A673 (cell line): ENCODE results near the gene FOLR2. TPM values are rescaled to one million over a fixed set of nuclear protein-coding genes. Genes with fewer than 3 reads are reported as not detected.
"Not testable (repeated sequence)": the region's sequence is repeated elsewhere in the genome, so short reads cannot be mapped to it uniquely, and the experiment has no call there.

ENCODE experiments used
- BruUV-seq: library from RNA; stranded (reverse); fragments of 400-500 nt; replicated peaks from 2 replicates; lab custom pipeline; 2021; lab: Mats Ljungman, UMichigan
- CTCF ChIA-PET: fragments of 300-600 bp; sonication (Branson Sonifier 250); formaldehyde crosslinking; loops from one replicate; lab custom pipeline; 2022; ENCODE audit warnings: antibody characterized with exemption; lab: Charles Lee
- POLR2A ChIA-PET: fragments of 300-600 bp; sonication (Branson Sonifier 250); formaldehyde crosslinking; loops from one replicate; lab custom pipeline; 2022; ENCODE audit warnings: antibody characterized with exemption; ENCODE audit not compliant: low non-redundant PET; lab: Charles Lee
- DNase-seq: peaks from one replicate; pipeline ENCODE4 v3.0.0-alpha.2; 2015; ENCODE audit warnings: low spot score
- H3K27ac ChIP-seq: fragments of 200-600 bp; sonication (generic); 2 replicates; pipeline ENCODE4 v1.5.1; 2016; ENCODE audit warnings: mixed run types, low read depth, mild to moderate bottlenecking, mixed read lengths, antibody characterized with exemption, low read length; ENCODE audit not compliant: poor library complexity, severe bottlenecking
- H3K27me3 ChIP-seq: fragments of 200-600 bp; sonication (generic); replicated peaks from 2 replicates; pipeline ENCODE4 v1.6.1; 2017; ENCODE audit warnings: mixed run types, low read depth, mild to moderate bottlenecking, mixed read lengths, antibody characterized with exemption, low read length; ENCODE audit not compliant: insufficient read depth, poor library complexity
- H3K36me3 ChIP-seq: fragments of 200-600 bp; sonication (generic); 2 replicates; pipeline ENCODE4 v1.6.1; 2016; ENCODE audit warnings: mixed run types, mild to moderate bottlenecking, mixed read lengths, antibody characterized with exemption, low read length; ENCODE audit not compliant: insufficient read depth, poor library complexity, severe bottlenecking
- H3K4me1 ChIP-seq: fragments of 200-600 bp; sonication (generic); 2 replicates; pipeline ENCODE4 v1.6.1; 2017; ENCODE audit warnings: mixed run types, mild to moderate bottlenecking, mixed read lengths, antibody characterized with exemption, low read length; ENCODE audit not compliant: insufficient read depth, poor library complexity, severe bottlenecking
- H3K4me3 ChIP-seq: fragments of 200-600 bp; sonication (generic); 2 replicates; pipeline ENCODE4 v1.5.1; 2016; ENCODE audit warnings: low read depth, mixed run types, mild to moderate bottlenecking, mixed read lengths, low read length; ENCODE audit not compliant: poor library complexity, severe bottlenecking
- H3K9me3 ChIP-seq: fragments of 200-600 bp; sonication (generic); 2 replicates; pipeline ENCODE4 v1.6.1; 2016; ENCODE audit warnings: mixed run types, low read depth, mild to moderate bottlenecking, mixed read lengths, antibody characterized with exemption, low read length; ENCODE audit not compliant: poor library complexity, severe bottlenecking
- CTCF ChIP-seq: fragments of 300-800, 200-600 bp; sonication (generic); conservative IDR thresholded peaks from 2 replicates; pipeline ENCODE4 v1.5.1; 2017; ENCODE audit warnings: low read depth, mild to moderate bottlenecking, antibody characterized with exemption, low read length, moderate library complexity, mixed read lengths
- EZH2 ChIP-seq: fragments of 200-600 bp; sonication (generic); IDR thresholded peaks from 2 replicates; pipeline ENCODE4 v1.6.1; 2017; ENCODE audit warnings: borderline replicate concordance, low read depth, mild to moderate bottlenecking, mixed read lengths, antibody characterized with exemption, low read length; ENCODE audit not compliant: poor library complexity, severe bottlenecking
- intact Hi-C: fragments of 100-400 bp; cut with micrococcal nuclease; formaldehyde crosslinking; loops from one replicate; pipeline ENCODE4 v1.10.0; 2022; ENCODE audit not compliant: unreplicated experiment
- total RNA-seq: library from RNA; stranded (reverse); gene quantifications from 2 replicates; pipeline ENCODE4 v1.2.3, GENCODE V29; 2021

Gene FOLR2
- total RNA-seq, 1 experiment from 2014 or later, result not detected

GRCh38 chr11:72202571-72202970 lies 14.0 kb upstream of the FOLR2 start:
- DNase-seq, result no peak
- intact Hi-C loops, result no loop called here
- no peak overlapping the region for H3K27ac ChIP-seq
- H3K36me3 ChIP-seq, result no peaks in the 10 kb centered on the region
- TF ChIP-seq EZH2 (no peak), CTCF (no peak)
- POLR2A ChIA-PET, result no interaction called here
- no peaks in the 10 kb centered on the region for H3K9me3 ChIP-seq
- H3K27me3 ChIP-seq, result no peaks in the 10 kb centered on the region
- CTCF ChIA-PET, result no interaction called here
- no peaks in the 10 kb centered on the region for H3K4me1 ChIP-seq
- H3K4me3 ChIP-seq, result no peak overlapping the region
- BruUV-seq, result no TSS peak

- H3K36me3 ChIP-seq, result no peaks in the 10 kb centered on the region
- BruUV-seq, result no TSS peak
- H3K9me3 ChIP-seq, result no peaks in the 10 kb centered on the region
- POLR2A ChIA-PET, result no interaction called here
- DNase-seq, result no peak
- no peak overlapping the region for H3K27ac ChIP-seq
- no peaks in the 10 kb centered on the region for H3K4me1 ChIP-seq
- intact Hi-C loops, result no loop called here
- no peaks in the 10 kb centered on the region for H3K27me3 ChIP-seq
- no peak for TF ChIP-seq CTCF
- no peak for TF ChIP-seq EZH2
- CTCF ChIA-PET, result no interaction called here
- no peak overlapping the region for H3K4me3 ChIP-seq
Measured at GRCh38 chr11:72203163-72203562, 13.4 kb upstream of the FOLR2 start.

- no peak for DNase-seq
- H3K4me3 ChIP-seq, result no peak overlapping the region
- H3K27ac ChIP-seq, result no peak overlapping the region
- H3K27me3 ChIP-seq, result no peaks in the 10 kb centered on the region
- BruUV-seq, result no TSS peak
- intact Hi-C loops, result no loop called here
- POLR2A ChIA-PET, result no interaction called here
- CTCF ChIA-PET, result no interaction called here
- no peaks in the 10 kb centered on the region for H3K36me3 ChIP-seq
- H3K9me3 ChIP-seq, result no peaks in the 10 kb centered on the region
- no peaks in the 10 kb centered on the region for H3K4me1 ChIP-seq
- TF ChIP-seq EZH2 (no peak), CTCF (no peak)
Measured at GRCh38 chr11:72204886-72205285, 11.7 kb upstream of the FOLR2 start.

GRCh38 chr11:72206794-72207193 lies 9.8 kb upstream of the FOLR2 start:
- DNase-seq, H3K27ac ChIP-seq, intact Hi-C loops, H3K9me3 ChIP-seq, BruUV-seq, H3K36me3 ChIP-seq, H3K4me3 ChIP-seq, H3K4me1 ChIP-seq, H3K27me3 ChIP-seq: not testable (repeated sequence)
- ChIA-PET POLR2A (interaction anchor here (0.6 kb wide), 1 partner anchor 91 kb away, joined by 3 read pairs; no protein-coding TSS in a partner anchor), CTCF (interaction anchor here (0.7 kb wide), 1 partner anchor 149 kb away, joined by 6 read pairs; no protein-coding TSS in a partner anchor)
